ENCODE measurements around the gene ATP2A2.

DNA sequence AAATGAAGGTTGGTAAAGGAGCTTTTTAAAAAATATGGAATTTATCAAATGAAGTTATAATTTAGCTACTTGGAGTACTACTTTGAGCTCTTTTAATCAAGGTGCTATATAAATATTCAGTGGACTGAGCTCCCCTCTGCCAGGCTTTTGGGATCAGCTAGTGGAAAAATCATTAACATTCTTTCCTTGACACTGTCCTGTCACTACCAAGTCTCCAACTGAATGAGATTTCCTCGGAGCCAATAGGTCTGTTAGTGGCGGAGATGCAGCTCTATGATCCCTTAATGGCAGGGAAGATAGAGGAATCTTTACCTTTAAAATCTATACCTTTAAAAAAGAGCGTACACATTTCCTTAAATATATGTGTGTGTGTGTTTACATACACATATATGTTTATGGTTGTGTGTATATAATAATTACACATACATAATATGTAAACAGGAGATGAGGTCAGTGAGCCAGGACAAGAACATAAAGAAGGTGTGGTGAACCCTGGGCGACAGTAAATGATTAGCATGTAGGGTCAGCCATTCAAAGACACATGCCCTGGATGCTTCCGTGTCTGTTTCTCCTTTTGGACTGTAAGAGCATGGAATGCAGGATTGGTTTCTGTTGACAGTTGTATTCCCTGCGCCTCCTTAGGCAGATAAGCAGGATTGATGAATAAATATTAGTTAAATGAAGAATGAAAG is 47.7 kb upstream of the ATP2A2 start:
- no peak for TF ChIP-seq EZH2phosphoT487 (IDR thresholded peaks at IDR 0.05; ENCODE audit: borderline replicate concordance, low read length)
- TF ChIP-seq, protein P1, sequence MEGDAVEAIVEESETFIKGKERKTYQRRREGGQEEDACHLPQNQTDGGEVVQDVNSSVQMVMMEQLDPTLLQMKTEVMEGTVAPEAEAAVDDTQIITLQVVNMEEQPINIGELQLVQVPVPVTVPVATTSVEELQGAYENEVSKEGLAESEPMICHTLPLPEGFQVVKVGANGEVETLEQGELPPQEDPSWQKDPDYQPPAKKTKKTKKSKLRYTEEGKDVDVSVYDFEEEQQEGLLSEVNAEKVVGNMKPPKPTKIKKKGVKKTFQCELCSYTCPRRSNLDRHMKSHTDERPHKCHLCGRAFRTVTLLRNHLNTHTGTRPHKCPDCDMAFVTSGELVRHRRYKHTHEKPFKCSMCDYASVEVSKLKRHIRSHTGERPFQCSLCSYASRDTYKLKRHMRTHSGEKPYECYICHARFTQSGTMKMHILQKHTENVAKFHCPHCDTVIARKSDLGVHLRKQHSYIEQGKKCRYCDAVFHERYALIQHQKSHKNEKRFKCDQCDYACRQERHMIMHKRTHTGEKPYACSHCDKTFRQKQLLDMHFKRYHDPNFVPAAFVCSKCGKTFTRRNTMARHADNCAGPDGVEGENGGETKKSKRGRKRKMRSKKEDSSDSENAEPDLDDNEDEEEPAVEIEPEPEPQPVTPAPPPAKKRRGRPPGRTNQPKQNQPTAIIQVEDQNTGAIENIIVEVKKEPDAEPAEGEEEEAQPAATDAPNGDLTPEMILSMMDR (conservative IDR thresholded peaks at IDR 0.05; ENCODE audit: low read depth, low read length) = no peak
- TF ChIP-seq EZH2 (IDR thresholded peaks at IDR 0.05; ENCODE audit: low read length, unreplicated experiment) = no peak
